Muscle of arm (tissue), 12 donors: Measurements from ENCODE around the gene PSMA5. TPM values are rescaled to one million over a fixed set of nuclear protein-coding genes. Genes with fewer than 3 reads are reported as not detected.

Experiments
- DNase-seq: peaks from one replicate; pipeline ENCODE4 v3.0.0-alpha.2; 2013
- polyA plus RNA-seq, 12 donors: library from polyadenylated mRNA; unstranded; fragments of 120-200 nt; gene quantifications; one replicate each; pipeline ENCODE4 v1.2.1, GENCODE V29; 2013; ENCODE audit not compliant: insufficient read length in 12 of 12

Gene PSMA5
- polyA plus RNA-seq, 12 donors: 32.0 to 84.2 (median 70.4) TPM; not detected in 1

- DNase-seq: no peak
Measured at GRCh38 chr1:109371341-109371739, 54.9 kb downstream of the PSMA5 start.

DNA sequence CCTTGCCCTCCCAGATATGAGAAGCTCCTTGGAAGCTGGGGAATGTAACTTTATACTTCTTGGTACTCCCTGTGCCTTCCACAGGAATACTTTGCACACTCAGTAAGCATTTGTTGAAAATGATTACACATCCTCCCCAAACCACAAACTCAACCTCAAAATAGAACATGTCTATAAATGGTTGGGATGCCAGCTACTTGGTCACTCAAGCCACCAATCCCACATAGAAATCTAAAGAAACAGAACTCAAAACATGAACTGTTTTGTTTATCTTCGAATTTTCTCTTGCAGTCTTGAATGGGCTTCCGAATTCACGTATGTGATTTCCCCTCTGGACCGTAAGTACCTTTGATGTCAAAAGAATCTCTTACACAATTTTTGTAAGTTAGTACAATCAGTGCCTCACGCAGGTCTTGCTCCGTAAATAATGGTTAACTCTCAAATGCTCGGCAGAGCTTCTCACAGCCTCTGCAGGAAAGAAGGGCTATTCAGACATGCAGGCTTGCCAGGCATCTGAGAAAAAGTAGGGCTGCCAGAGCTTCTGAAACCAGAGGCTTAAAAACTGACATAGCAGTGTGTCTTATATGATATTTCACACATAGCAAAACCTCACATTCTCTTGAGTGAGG is 55.4 kb downstream of the PSMA5 start:
- DNase-seq: no peak

GRCh38 chr1:109369167-109369746 is 57.0 kb downstream of the PSMA5 start:
- no peak for DNase-seq

GRCh38 chr1:109368464-109368863 is 57.8 kb downstream of the PSMA5 start:
- DNase-seq: no peak

DNA sequence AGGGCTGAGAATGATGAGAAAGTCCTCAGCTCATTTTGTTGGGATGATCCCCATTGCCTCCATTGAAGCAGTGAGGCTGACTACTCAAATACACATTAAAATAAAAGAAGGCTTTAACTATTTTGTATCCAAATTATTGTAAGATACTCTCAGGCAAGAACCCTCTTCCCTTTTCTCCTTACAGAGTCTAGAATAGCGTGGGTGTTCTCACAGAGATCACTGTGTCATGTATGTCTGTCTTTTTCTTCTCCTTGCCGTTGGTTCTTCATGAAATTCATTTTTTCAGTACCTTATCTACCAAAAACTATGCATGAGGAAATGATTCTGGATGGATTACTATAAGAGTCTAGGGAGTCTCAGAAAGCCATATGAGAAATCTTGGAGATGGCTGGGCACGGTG is 58.6 kb downstream of the PSMA5 start:
- DNase-seq: no peak

GRCh38 chr1:109365642-109366204 is 60.5 kb downstream of the PSMA5 start:
- DNase-seq: no peak

DNA sequence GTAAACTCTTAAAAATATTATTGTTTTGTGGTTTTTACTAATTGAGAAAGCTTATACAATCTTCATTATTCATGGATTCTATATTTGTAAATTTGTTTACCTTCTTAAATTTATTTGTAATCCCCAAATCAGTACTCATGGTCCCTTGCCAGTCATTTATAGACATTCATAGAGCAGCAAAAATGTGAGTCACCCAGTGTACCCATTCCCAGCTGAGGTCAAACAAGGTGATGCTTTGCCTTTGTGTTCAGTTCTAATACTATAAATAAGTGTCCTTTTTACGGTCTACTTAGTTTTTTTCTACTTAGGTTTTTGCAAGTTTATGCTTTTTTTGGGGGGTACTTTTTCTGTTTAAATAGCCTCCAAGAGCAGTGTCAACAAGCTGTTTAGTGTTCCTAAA is 64.6 kb downstream of the PSMA5 start:
- no peak for DNase-seq

DNA sequence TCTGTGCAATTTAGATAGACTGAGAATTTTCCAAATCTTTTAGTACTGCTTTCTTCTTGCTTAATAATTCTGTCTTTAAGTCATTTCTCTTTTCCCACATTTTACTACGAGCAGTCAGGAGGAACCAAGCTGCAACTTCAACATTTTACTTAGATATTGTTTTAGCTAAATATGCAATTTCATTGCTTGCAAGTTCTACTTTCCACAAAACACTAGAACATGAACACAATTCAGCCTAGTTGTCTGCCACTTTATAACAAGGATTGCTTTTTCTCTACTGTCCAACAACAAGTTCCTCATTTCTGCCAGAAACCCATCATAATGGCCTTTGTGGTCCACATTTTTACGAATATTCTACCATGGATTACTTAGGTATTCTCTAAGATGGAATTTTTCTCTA is 65.2 kb downstream of the PSMA5 start:
- DNase-seq: no peak

DNA sequence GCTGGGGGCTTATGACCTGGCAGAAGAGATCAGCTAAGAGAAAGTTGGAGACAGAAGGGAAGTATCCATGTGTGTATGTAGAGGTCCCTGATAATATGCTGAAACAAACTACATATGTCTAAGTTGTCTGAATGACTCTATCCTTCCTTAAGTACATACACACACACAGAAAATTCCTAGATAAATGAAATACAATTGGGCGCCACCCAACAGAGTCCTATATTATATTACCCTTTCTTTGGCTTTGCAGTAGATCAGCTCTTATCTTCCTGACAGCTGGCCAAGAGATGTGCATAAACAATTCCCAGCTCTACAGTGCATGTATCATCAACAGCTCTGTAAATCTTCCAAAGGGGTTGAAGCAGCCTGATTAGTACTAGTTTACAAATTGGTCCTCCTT is 68.6 kb downstream of the PSMA5 start:
- no peak for DNase-seq

DNA sequence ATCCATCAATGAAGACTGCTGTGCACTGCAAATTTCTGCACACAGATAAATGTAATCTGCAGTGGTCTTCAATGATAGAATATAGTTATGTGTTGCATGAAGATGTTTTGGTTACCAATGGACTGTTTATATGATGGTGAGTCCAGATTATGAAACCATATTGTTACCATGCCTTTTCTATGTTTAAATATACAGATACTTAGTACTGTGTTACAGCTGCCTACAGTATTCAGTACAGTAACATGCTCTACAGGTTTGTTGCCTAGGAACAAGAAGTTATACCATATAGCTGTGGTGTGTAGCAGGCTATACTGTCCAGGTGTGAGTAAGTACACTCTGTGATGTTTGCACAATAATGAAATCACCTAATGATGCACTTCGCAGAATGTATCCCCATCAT is 69.3 kb downstream of the PSMA5 start:
- no peak for DNase-seq

GRCh38 chr1:109356505-109356904 is 69.7 kb downstream of the PSMA5 start:
- DNase-seq: no peak

- DNase-seq: no peak
Measured at GRCh38 chr1:109354929-109355328, 71.3 kb downstream of the PSMA5 start.

DNA sequence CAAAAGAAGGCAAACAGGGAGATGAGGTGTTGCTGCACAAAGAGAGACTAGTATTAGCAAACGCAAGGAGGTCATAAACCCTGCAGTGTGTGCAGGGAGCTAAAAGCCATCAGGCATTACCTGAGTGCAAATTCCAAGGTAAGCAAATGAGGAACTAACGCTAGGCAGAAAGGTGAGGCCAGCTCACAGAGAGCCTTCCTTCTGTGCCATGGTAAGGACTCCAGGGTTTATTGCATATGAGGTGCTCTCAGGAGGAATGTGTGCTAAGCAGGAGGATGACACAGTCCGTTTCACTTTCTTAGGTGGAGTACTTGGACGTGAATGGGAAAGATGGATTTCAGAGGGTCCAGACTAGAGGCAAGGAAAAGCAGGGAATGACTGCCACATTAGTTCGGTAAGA is 74.8 kb downstream of the PSMA5 start:
- no peak for DNase-seq

- DNase-seq: no peak
Measured at GRCh38 chr1:109350655-109351054, 75.6 kb downstream of the PSMA5 start.

GRCh38 chr1:109350182-109350581 is 76.1 kb downstream of the PSMA5 start:
- no peak for DNase-seq

Other genes starting within 250 kb of the PSMA5 start
- gene SARS1, start 212.5 kb downstream of the PSMA5 start, polyA plus RNA-seq: 10 to 100 TPM in 11 of 12 donors, not detected in 1; 70.1 to 99.2 (median 84.2) TPM
- gene CELSR2, start 176.9 kb downstream of the PSMA5 start, polyA plus RNA-seq: 10 to 100 TPM in 2 of 12 donors, 1 to 10 TPM in 9, not detected in 1; 3.5 to 16.7 (median 4.7) TPM
- 10 to 100 TPM in 8 of 12 donors, 1 to 10 TPM in 3, not detected in 1; 8.3 to 25.4 (median 12.7) TPM for gene PSRC1, start 143.3 kb downstream of the PSMA5 start, polyA plus RNA-seq
- gene MYBPHL, start 119.4 kb downstream of the PSMA5 start, polyA plus RNA-seq: 1 to 10 TPM in 3 of 12 donors, under 1 TPM in 7, not detected in 2; 0.26 to 1.3 (median 0.55) TPM
- gene SORT1, start 28.5 kb downstream of the PSMA5 start, polyA plus RNA-seq: 10 to 100 TPM in 11 of 12 donors, not detected in 1; 20.0 to 42.1 (median 34.6) TPM
- gene SYPL2, start 40.1 kb upstream of the PSMA5 start, polyA plus RNA-seq: 100 to 1,000 TPM in 11 of 12 donors, 10 to 100 TPM in 1; 64.4 to 356 (median 243) TPM
- 10 to 100 TPM in 10 of 12 donors, 1 to 10 TPM in 1, not detected in 1; 9.3 to 30.9 (median 21.0) TPM for gene ATXN7L2, start 57.5 kb upstream of the PSMA5 start, polyA plus RNA-seq
- gene CYB561D1, start 67.6 kb upstream of the PSMA5 start, polyA plus RNA-seq: 10 to 100 TPM in 4 of 12 donors, 1 to 10 TPM in 7, not detected in 1; 6.9 to 13.9 (median 9.4) TPM
- gene AMIGO1, start 83.3 kb upstream of the PSMA5 start, polyA plus RNA-seq: 10 to 100 TPM in 8 of 12 donors, 1 to 10 TPM in 3, not detected in 1; 4.1 to 16.8 (median 12.4) TPM
- 1 to 10 TPM in 10 of 12 donors, not detected in 2; 1.6 to 3.6 (median 2.2) TPM for gene GPR61, start 113.4 kb upstream of the PSMA5 start, polyA plus RNA-seq
- 10 to 100 TPM in 1 of 12 donors, 1 to 10 TPM in 10, not detected in 1; 6.2 to 10.7 (median 7.6) TPM for gene GNAI3, start 122.2 kb upstream of the PSMA5 start, polyA plus RNA-seq
- gene GNAT2, start 193.2 kb upstream of the PSMA5 start, polyA plus RNA-seq: not detected
- gene AMPD2, start 193.4 kb upstream of the PSMA5 start, polyA plus RNA-seq: 10 to 100 TPM in 11 of 12 donors, not detected in 1; 22.1 to 54.9 (median 33.5) TPM
- 10 to 100 TPM in 11 of 12 donors, not detected in 1; 12.2 to 26.8 (median 18.9) TPM for gene GSTM4, start 229.7 kb upstream of the PSMA5 start, polyA plus RNA-seq
- gene GSTM2, start 241.6 kb upstream of the PSMA5 start, polyA plus RNA-seq: 100 to 1,000 TPM in 11 of 12 donors, not detected in 1; 122 to 195 (median 169) TPM